Peyer's patch (tissue), 4 donors: ENCODE results near the gene AGPAT2. TPM values are rescaled to one million over a fixed set of nuclear protein-coding genes. Genes with fewer than 3 reads are reported as not detected.
A peak's percentile ranks its signal among the peaks of the same experiment; 100 is the strongest.

Experiments used
- DNase-seq, 3 donors: peaks; one replicate each; pipeline ENCODE4 v3.0.0-alpha.2; 2017 to 2019
- H3K27ac ChIP-seq, 4 donors: fragments of 200-600 bp; sonication (generic); one replicate each; pipeline ENCODE4 v1.5.1; 2016 to 2019
- H3K27me3 ChIP-seq, 2 donors: fragments of 200-600 bp; sonication (generic); one replicate each; pipeline ENCODE4 v1.5.1; 2019
- H3K36me3 ChIP-seq, 3 donors: fragments of 200-600 bp; sonication (generic); one replicate each; pipeline ENCODE4 v1.5.1; 2016 to 2019
- H3K4me1 ChIP-seq, 4 donors: fragments of 200-600 bp; sonication (generic); one replicate each; pipeline ENCODE4 v1.5.1; 2016 to 2019
- H3K4me3 ChIP-seq, 4 donors: fragments of 200-600 bp; sonication (generic); 1 replicate in 3 of 4; 2 replicates in 1 of 4; pipeline ENCODE4 v1.5.1; 2016 to 2019; ENCODE audit warnings: mild to moderate bottlenecking in 1 of 4
- H3K9me3 ChIP-seq, 4 donors: fragments of 200-600 bp; sonication (generic); one replicate each; pipeline ENCODE4 v1.5.1; 2016 to 2019; ENCODE audit warnings: mild to moderate bottlenecking in 1 of 4
- POLR2A ChIP-seq, 2 donors: fragments of 450-650 bp; IDR thresholded peaks; one replicate each; pipeline ENCODE4 v1.5.1; 2017; ENCODE audit warnings: antibody characterized with exemption in 2 of 2, mild to moderate bottlenecking in 2 of 2, moderate library complexity in 2 of 2
- total RNA-seq, 4 donors: library from RNA; depleted of rRNA; stranded (reverse); fragments of >200 nt; gene quantifications; one replicate each; pipeline ENCODE4 v1.1.0, GENCODE V29; 2016
- TF ChIP-seq, protein P1 (sequence below), 6 experiments: fragments of 450-650 bp in 4 of 6; fragments of 200-600 bp in 2 of 6; sonication (generic) in 1 of 6; IDR thresholded peaks; one replicate each; pipeline ENCODE4 v1.5.1; 2017 to 2019; ENCODE audit warnings: antibody characterized with exemption in 6 of 6, mild to moderate bottlenecking in 3 of 6, moderate library complexity in 1 of 6

The AGPAT2 gene
- total RNA-seq, 4 donors from 2014 or later: 97.4 to 802 (median 479) TPM

DNA sequence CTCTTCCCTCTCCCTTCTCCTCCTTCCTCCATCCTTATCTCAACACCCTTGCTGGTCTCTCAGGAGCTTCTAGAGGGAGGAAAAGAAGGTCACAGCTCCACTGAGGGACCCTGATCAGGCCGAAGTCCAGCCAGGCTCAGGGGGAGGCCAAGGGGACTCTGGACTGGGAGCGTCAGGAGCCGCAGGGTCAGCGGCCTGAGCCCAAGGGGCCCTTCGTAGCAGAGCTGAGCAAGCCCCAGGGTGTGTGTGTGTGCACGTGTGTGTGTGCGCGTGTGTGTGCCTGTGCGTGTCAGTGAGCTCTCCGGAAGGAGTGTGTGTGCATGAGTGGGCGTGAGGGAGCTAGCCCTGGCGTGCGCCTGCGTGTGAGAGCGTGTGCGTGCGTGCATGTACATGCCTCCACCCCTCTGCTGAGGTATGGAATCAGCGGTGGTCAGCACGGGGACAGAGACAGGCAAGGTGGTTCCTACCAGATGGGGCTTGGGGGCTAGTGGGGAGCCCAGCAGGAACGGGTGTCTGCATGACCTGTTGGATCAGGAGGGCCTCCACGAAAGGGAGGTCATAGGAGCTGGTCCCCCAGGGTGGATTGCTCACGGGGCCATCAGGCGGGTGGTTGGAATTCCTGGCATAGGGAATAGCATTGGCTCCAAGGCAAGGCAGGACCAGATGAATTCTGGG, 10.0 kb upstream of the AGPAT2 start:
- H3K4me1 ChIP-seq: peaks cover 6 to 61% (median 11%) of the 10 kb centered on the region in 4 donors
- H3K4me3 ChIP-seq: peak overlapping the region in 2 of 4 donors; percentile 42 to 46
- no peaks in the 10 kb centered on the region for H3K27me3 ChIP-seq
- TF ChIP-seq, protein P1, sequence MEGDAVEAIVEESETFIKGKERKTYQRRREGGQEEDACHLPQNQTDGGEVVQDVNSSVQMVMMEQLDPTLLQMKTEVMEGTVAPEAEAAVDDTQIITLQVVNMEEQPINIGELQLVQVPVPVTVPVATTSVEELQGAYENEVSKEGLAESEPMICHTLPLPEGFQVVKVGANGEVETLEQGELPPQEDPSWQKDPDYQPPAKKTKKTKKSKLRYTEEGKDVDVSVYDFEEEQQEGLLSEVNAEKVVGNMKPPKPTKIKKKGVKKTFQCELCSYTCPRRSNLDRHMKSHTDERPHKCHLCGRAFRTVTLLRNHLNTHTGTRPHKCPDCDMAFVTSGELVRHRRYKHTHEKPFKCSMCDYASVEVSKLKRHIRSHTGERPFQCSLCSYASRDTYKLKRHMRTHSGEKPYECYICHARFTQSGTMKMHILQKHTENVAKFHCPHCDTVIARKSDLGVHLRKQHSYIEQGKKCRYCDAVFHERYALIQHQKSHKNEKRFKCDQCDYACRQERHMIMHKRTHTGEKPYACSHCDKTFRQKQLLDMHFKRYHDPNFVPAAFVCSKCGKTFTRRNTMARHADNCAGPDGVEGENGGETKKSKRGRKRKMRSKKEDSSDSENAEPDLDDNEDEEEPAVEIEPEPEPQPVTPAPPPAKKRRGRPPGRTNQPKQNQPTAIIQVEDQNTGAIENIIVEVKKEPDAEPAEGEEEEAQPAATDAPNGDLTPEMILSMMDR (IDR thresholded peaks at IDR 0.05): no peak
- peak in 1 of 2 donors; percentile 55 for TF ChIP-seq POLR2A (IDR thresholded peaks at IDR 0.05)
- H3K27ac ChIP-seq: peak overlapping the region in 3 of 4 donors; percentile 71 to 96 (median 84)
- peak in 2 of 3 donors; percentile 81 to 87 for DNase-seq
- H3K36me3 ChIP-seq: no peaks in the 10 kb centered on the region
- H3K9me3 ChIP-seq: no peaks in the 10 kb centered on the region

DNA sequence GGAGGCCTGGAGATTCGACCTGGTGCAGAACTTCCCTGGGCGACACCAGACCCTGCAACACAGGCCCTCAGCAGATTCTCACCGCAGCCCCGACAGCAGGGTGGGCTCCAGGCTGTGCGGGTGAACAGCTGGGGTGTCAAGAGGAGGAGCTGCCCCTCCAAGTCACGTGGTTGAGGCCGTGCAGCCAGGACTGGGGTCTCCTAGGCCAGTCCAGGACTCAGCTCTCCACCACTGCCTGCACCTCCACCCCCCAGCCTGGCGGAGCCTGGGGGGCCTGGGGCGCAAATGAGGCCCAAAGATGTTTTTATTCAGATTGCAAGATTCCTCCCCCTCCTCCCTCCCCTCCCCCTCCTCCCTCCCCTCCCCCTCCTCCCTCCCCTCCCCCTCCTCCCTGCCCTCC, 9.2 kb upstream of the AGPAT2 start:
- peaks cover 6 to 67% (median 9%) of the 10 kb centered on the region in 4 donors for H3K4me1 ChIP-seq
- no peaks in the 10 kb centered on the region for H3K9me3 ChIP-seq
- TF ChIP-seq, protein P1 (IDR thresholded peaks at IDR 0.05): no peak
- no peak for TF ChIP-seq POLR2A (IDR thresholded peaks at IDR 0.05)
- no peak for DNase-seq
- no peak overlapping the region for H3K4me3 ChIP-seq
- H3K36me3 ChIP-seq: no peaks in the 10 kb centered on the region
- peak overlapping the region in 2 of 4 donors; percentile 91 to 95 for H3K27ac ChIP-seq
- no peaks in the 10 kb centered on the region for H3K27me3 ChIP-seq

DNA sequence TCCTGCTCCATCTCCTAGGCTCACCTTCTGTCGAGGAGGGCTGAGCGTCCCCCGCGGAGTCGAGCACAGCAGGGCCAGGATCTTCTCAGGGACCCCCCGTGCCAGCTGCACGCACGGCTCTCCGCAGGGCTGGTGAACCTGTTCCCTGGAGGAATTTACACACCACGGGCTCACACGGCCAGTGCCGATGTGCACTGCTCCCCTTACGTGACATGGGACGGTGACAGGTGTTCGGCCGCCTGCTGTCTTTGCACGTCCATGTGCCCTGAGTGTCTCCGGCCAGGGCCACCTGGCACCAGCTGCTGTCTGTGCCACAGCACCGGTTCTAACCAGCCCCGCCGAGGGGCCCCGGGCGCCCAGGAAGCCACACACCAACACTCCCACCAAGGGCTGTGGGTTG, 8.7 kb upstream of the AGPAT2 start:
- peak overlapping the region in 3 of 4 donors; percentile 68 to 95 (median 91) for H3K27ac ChIP-seq
- no peak overlapping the region for H3K4me3 ChIP-seq
- H3K36me3 ChIP-seq: no peaks in the 10 kb centered on the region
- H3K9me3 ChIP-seq: no peaks in the 10 kb centered on the region
- no peak for DNase-seq
- peaks cover 6 to 67% (median 8%) of the 10 kb centered on the region in 4 donors for H3K4me1 ChIP-seq
- H3K27me3 ChIP-seq: no peaks in the 10 kb centered on the region
- no peak for TF ChIP-seq POLR2A (IDR thresholded peaks at IDR 0.05)
- TF ChIP-seq, protein P1 (IDR thresholded peaks at IDR 0.05): no peak

DNA sequence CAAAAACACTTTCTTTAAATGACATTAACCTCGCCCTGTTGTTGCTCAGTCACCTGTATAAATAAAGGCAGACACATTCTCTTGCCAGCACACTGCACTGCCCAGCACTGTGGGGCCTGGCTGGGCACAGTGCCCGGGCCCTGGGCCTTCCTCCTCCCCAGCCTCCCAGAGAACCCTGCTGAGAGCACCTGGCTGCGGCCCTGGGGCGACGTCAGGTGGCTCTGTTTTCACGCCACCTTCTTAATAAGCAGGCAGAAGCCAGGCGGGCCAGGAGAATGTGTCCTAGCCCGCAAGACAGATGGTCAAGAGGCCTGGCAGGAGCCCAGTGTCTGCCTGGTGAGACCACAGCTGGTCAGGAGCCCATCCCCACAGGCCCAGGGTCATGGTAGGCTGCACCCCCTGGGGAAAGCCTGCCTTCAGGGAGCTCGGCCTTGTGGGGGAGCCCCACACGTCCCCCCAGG, 8.2 kb upstream of the AGPAT2 start:
- H3K4me1 ChIP-seq: peaks cover 3 to 67% (median 6%) of the 10 kb centered on the region in 4 donors
- peak in 2 of 3 donors; percentile 77 to 84 for DNase-seq

DNA sequence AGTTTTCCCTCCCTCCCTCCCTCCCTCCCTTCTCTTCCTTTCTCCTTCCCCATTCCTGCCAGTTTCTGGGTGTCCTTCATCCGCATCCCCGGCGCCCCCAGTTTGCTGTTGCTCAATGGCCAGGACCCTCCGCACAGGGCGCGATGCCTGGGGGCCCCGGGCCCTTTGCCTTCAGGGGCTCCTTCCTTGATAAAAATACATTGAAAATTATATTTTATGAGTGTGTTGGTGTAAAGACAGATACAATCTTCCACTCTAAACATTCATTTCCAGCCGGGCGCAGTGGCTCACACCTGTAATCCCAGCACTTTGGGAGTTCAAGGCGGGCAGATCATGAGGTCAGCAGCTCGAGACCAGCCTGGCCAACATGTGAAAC, 7.6 kb upstream of the AGPAT2 start:
- Histone ChIP-seq H3K4me3 (peak overlapping the region in 1 of 4 donors; percentile 38), H3K4me1 (peaks cover 0 to 68% (median 3%) of the 10 kb centered on the region in 4 donors)
- TF ChIP-seq POLR2A (IDR thresholded peaks at IDR 0.05): no peak
- TF ChIP-seq, protein P1 (IDR thresholded peaks at IDR 0.05): no peak

More for the DNA sequence above, 8.2 kb upstream of the AGPAT2 start:
- peak overlapping the region in 3 of 4 donors; percentile 68 to 95 (median 91) for H3K27ac ChIP-seq
- no peaks in the 10 kb centered on the region for H3K27me3 ChIP-seq
- H3K9me3 ChIP-seq: no peaks in the 10 kb centered on the region
- H3K4me3 ChIP-seq: no peak overlapping the region
- peak in 1 of 2 donors; percentile 66 for TF ChIP-seq POLR2A (IDR thresholded peaks at IDR 0.05)
- TF ChIP-seq, protein P1 (IDR thresholded peaks at IDR 0.05): no peak
- no peaks in the 10 kb centered on the region for H3K36me3 ChIP-seq

More for the DNA sequence above, 7.6 kb upstream of the AGPAT2 start:
- DNase-seq: no peak
- H3K36me3 ChIP-seq: no peaks in the 10 kb centered on the region
- H3K27ac ChIP-seq: peak overlapping the region in 3 of 4 donors; percentile 68 to 95 (median 91)
- no peaks in the 10 kb centered on the region for H3K27me3 ChIP-seq
- H3K9me3 ChIP-seq: no peaks in the 10 kb centered on the region
